NT2/D1 (cell line): Measurements from ENCODE around the gene PCP4L1.

Experiments used
- DNase-seq: peaks from one replicate; pipeline ENCODE4 v3.0.0-alpha.2; 2011; ENCODE audit warnings: low read depth, low spot score
- H3K27me3 ChIP-seq: 2 replicates; pipeline ENCODE4 v1.6.0; 2011; ENCODE audit warnings: mild to moderate bottlenecking; ENCODE audit not compliant: insufficient read length, insufficient read depth
- H3K36me3 ChIP-seq: 2 replicates; pipeline ENCODE4 v1.6.1; 2011; ENCODE audit warnings: mild to moderate bottlenecking, low read length, mixed read lengths; ENCODE audit not compliant: insufficient read depth, insufficient read length
- H3K4me1 ChIP-seq: 2 replicates; pipeline ENCODE4 v1.5.1; 2011; ENCODE audit not compliant: insufficient read depth, insufficient read length
- H3K4me3 ChIP-seq: 2 replicates; pipeline ENCODE4 v1.5.1; 2011; ENCODE audit warnings: low read depth; ENCODE audit not compliant: insufficient read length
- H3K9ac ChIP-seq: 2 replicates; pipeline ENCODE4 v1.6.0; 2011; ENCODE audit warnings: low read depth; ENCODE audit not compliant: insufficient read length
- H3K9me3 ChIP-seq: 2 replicates; pipeline ENCODE4 v1.5.1; 2011; ENCODE audit warnings: mild to moderate bottlenecking, low read length; ENCODE audit not compliant: insufficient read depth
- SUZ12 ChIP-seq: IDR thresholded peaks from 2 replicates; pipeline ENCODE4 v1.6.1; 2011; ENCODE audit not compliant: insufficient read length, insufficient read depth; ENCODE audit errors: extremely low read depth
- YY1 ChIP-seq: IDR thresholded peaks from 2 replicates; pipeline ENCODE4 v1.6.1; 2011; ENCODE audit not compliant: insufficient read length, insufficient read depth
- ZNF274 ChIP-seq: IDR thresholded peaks from 2 replicates; pipeline ENCODE4 v1.6.1; 2011; ENCODE audit warnings: mild to moderate bottlenecking, low read depth, low read length

Gene PCP4L1

GRCh38 chr1:161258439-161259344 is at the start of gene PCP4L1:
Gene PCP4L1 (plus strand): TSS chr1:161258745. CDS start chr1:161258975, 230 bp downstream.
- peak; percentile 78 for DNase-seq

DNA sequence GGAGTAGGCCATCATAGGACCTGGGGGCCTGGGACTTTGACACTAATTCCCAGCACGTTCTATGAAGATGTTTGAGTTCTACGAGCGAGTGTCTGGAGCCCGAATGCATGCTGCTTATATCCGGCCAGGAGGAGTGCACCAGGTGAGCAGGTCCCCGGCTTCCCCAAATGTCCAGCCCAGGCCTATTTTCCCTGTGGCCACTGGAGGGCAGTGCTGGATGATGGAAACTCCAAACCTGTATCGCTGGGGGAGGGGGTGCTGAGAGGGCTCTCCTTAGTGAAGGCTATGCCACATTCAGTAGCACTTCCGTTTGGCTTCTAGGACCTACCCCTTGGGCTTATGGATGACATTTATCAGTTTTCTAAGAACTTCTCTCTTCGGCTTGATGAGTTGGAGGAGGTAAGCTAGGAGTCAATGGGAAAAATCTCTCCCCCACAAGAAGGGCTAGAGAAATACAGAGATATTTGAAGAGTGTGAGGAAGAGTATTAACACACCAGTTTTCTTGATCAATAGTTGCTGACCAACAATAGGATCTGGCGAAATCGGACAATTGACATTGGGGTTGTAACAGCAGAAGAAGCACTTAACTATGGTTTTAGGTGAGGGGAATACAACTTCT is 48.6 kb upstream of the PCP4L1 start:
- TF ChIP-seq ZNF274 (no peak), SUZ12 (no peak), YY1 (no peak)
- no peak overlapping the region for H3K9ac ChIP-seq
- H3K4me1 ChIP-seq: peaks cover 2% of the 10 kb centered on the region
- H3K27me3 ChIP-seq: no peaks in the 10 kb centered on the region
- H3K4me3 ChIP-seq: no peak overlapping the region
- DNase-seq: peak; percentile 87
- H3K9me3 ChIP-seq: no peaks in the 10 kb centered on the region
- peaks cover 93% of the 10 kb centered on the region for H3K36me3 ChIP-seq

More at GRCh38 chr1:161258439-161259344, at the start of gene PCP4L1:
- peaks cover 24% of the 10 kb centered on the region for H3K9me3 ChIP-seq
- peak within 1 kb of the TSS; percentile 55 for H3K4me3 ChIP-seq
- H3K27me3 ChIP-seq: peaks cover 32% of the 10 kb centered on the region
- H3K36me3 ChIP-seq: no peaks in the 10 kb centered on the region
- no peaks in the 10 kb centered on the region for H3K4me1 ChIP-seq
- TF ChIP-seq SUZ12 (no peak), YY1 (no peak), ZNF274 (no peak)
- H3K9ac ChIP-seq: peak within 1 kb of the TSS; percentile 52

DNA sequence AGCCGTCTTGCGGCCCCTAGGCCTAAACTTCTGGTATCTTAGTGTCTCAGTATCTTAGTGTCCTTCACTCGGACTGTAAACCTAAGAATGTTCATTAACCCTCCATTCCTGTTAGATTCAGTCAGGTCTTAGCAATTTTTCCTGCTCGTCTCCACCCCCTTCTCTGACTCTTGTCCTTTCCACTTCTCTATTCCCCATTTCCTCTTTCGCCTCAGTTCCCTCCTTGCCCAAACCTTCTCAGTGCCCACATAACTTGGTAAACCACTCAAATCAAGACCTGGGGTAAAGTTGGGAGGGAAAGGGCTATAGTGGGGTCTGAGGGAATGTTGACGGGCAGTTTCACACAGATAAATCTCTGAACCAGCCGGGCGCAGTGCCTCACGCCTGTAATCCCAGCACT is 44.2 kb upstream of the PCP4L1 start:
- no peak overlapping the region for H3K4me3 ChIP-seq
- no peak overlapping the region for H3K9ac ChIP-seq
- DNase-seq: no peak
- peaks cover 63% of the 10 kb centered on the region for H3K36me3 ChIP-seq
- no peaks in the 10 kb centered on the region for H3K27me3 ChIP-seq
- TF ChIP-seq SUZ12 (no peak), YY1 (no peak), ZNF274 (no peak)
- peaks cover 16% of the 10 kb centered on the region for H3K4me1 ChIP-seq
- H3K9me3 ChIP-seq: no peaks in the 10 kb centered on the region

DNA sequence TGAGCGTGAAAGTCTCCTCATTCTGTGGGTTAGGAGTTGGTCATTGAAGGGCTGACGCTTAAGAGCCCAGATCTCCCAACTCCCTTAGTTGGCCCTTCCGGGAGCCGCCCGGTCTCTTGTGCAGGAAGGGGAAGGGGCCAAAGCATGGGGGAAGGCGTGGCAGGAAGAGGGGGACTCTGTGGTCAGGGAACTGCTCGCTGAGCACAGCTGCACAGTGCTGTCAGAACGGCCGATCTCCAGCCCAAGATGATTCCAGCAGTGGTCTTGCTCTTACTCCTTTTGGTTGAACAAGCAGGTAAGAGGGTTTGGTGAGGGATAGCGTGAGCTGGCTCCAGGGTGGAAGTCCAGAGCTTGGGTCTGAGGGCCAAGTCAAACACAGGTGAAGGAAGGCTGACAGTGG is 43.5 kb upstream of the PCP4L1 start, which contains the start of gene FCER1G:
FCER1G (plus strand) TSS at position 220 of the 400 bp plus-strand sequence; CDS start at position 247, 27 bp downstream.
- no peak for DNase-seq
- H3K4me1 ChIP-seq: peaks cover 14% of the 10 kb centered on the region
- no peak within 1 kb of the TSS for H3K9ac ChIP-seq
- H3K27me3 ChIP-seq: no peaks in the 10 kb centered on the region
- H3K4me3 ChIP-seq: no peak within 1 kb of the TSS
- H3K9me3 ChIP-seq: no peaks in the 10 kb centered on the region
- peaks cover 56% of the 10 kb centered on the region for H3K36me3 ChIP-seq
- no peak for TF ChIP-seq SUZ12
- TF ChIP-seq YY1: no peak
- no peak for TF ChIP-seq ZNF274

DNA sequence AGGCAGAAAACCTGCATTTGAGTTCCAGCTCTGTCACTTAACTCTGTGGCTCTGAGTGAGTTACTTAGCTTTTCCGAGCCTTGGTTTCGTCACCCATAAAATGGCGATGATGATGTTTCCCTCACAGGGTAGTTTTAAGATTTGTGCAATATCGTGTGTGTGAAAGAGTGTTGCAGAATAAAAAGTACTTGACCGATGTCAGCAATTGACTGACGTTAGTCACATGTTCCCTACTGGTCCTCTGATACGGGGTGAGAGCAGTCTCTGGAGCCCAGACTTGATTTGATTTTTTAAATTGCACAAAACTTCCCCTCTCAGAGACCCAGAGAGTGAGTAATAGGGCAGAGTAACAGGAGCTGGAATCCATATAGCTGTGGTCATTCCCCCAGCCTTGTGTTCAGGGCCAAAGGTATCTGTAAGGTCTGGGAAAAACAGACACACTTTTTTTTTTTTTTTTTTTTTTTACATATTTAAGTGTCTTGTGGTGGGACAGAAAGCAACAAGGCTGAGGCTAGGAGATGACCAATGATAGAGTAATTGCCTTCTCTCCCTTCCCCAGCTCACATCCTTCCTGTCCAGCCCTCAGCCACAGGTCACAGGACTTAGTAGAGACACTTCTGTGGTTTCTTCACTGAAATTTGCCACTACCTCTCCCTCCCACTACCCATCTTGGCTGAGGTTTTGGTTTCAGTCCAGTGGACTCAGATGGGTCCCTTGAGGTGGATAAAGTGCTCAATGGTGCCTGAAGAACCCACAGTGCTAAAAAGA is 41.4 kb upstream of the PCP4L1 start:
- no peaks in the 10 kb centered on the region for H3K27me3 ChIP-seq
- H3K4me3 ChIP-seq: no peak overlapping the region
- no peaks in the 10 kb centered on the region for H3K9me3 ChIP-seq
- peaks cover 14% of the 10 kb centered on the region for H3K4me1 ChIP-seq
- TF ChIP-seq ZNF274 (no peak), SUZ12 (no peak)
- H3K9ac ChIP-seq: no peak overlapping the region
- DNase-seq: no peak
- peaks cover 36% of the 10 kb centered on the region for H3K36me3 ChIP-seq

DNA sequence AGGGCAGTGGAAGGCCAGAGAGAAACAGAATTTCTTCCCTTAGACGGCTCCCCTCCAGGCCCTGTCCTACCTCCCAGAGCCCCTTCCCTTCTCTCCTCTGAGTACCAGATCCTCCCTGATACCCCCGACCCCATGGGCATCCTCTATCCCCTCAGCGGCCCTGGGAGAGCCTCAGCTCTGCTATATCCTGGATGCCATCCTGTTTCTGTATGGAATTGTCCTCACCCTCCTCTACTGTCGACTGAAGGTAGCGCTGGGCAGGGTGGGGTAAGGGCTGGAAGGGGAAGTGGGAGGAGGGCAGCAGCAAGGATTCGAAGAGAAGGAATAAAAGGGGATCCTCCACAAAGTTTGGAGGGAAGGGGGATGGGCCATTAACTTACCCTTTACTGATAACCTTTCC is 40.7 kb upstream of the PCP4L1 start:
- Histone ChIP-seq H3K4me1 (peaks cover 14% of the 10 kb centered on the region), H3K27me3 (no peaks in the 10 kb centered on the region), H3K9ac (no peak overlapping the region), H3K4me3 (no peak overlapping the region), H3K36me3 (peaks cover 29% of the 10 kb centered on the region), H3K9me3 (no peaks in the 10 kb centered on the region)
- DNase-seq: no peak
- no peak for TF ChIP-seq ZNF274
- TF ChIP-seq YY1: no peak
- no peak for TF ChIP-seq SUZ12
